ENCODE measurements around the gene C4orf50. TPM values are rescaled to one million over a fixed set of nuclear protein-coding genes. Genes with fewer than 3 reads are reported as not detected.

The C4orf50 gene
- total and polyA plus RNA-seq, 2 donors (not counting 1 experiment from before 2014, with no cell fraction given) = 0.02 TPM; not detected in 1

GRCh38 chr4:5851637-5852301 lies 166.5 kb downstream of the C4orf50 start:
- Mint-ChIP-seq H3K27ac (no peak overlapping the region), H3K4me1 (no peaks in the 10 kb centered on the region), H3K4me3 (no peak overlapping the region), H3K9me3 (ENCODE audit: insufficient read depth) (no peaks in the 10 kb centered on the region), H3K27me3 (no peaks in the 10 kb centered on the region)
- DNase-seq (no peak), ATAC-seq (ENCODE audit: low read depth) (no peak)
- Histone ChIP-seq H3K36me3 (replicated peaks in 1 of 2; ENCODE audit: control extremely low read depth in 1 of 2, control insufficient read depth in 1 of 2, extremely low read depth in 1 of 2, insufficient read depth in 2 of 2, low read length in 1 of 2) (no peaks in the 10 kb centered on the region), H3K27ac (ENCODE audit: low read length in 2 of 2) (no peak overlapping the region), H3K9me3 (ENCODE audit: control extremely low read depth in 1 of 3, control insufficient read depth in 2 of 3, insufficient read depth in 1 of 3, low read length in 2 of 3) (peaks cover 0 to 7% (median 0%) of the 10 kb centered on the region in 3 donors), H4K20me1 (ENCODE audit: control insufficient read depth, insufficient read depth, low read length, poor library complexity, severe bottlenecking) (no peaks in the 10 kb centered on the region), H3K4me3 (ENCODE audit: control extremely low read depth in 1 of 5, extremely low read depth in 1 of 5, insufficient read depth in 1 of 5, low read depth in 2 of 5, low read length in 4 of 5) (no peak overlapping the region), H2AFZ (ENCODE audit: insufficient read depth, low read depth, low read length, poor library complexity, severe bottlenecking) (no peak overlapping the region), H3K27me3 (replicated peaks in 1 of 4; ENCODE audit: control extremely low read depth in 1 of 4, control insufficient read depth in 3 of 4, insufficient read depth in 4 of 4, low read length in 3 of 4) (no peaks in the 10 kb centered on the region), H3K4me2 (replicated peaks; ENCODE audit: low read depth, low read length, poor library complexity, severe bottlenecking) (no peak overlapping the region), H3K79me2 (ENCODE audit: control insufficient read depth, insufficient read depth, low read length) (no peaks in the 10 kb centered on the region), H3K9ac (ENCODE audit: low read length) (no peak overlapping the region), H3K4me1 (ENCODE audit: control insufficient read depth in 2 of 2, insufficient read depth in 2 of 2, low read length in 2 of 2) (no peaks in the 10 kb centered on the region)
- ChIA-PET CTCF (no interaction called here), POLR2A (no interaction called here)
- WGBS (ENCODE audit: insufficient coverage) = 68% methylated on average over 4 of the region's 4 CpGs
- TF ChIP-seq EZH2 (IDR thresholded peaks at IDR 0.05; ENCODE audit: borderline replicate concordance, insufficient read depth, low read depth, low read length, poor library complexity, severe bottlenecking) (no peak), CTCF (IDR thresholded peaks at IDR 0.05) (no peak)
- intact Hi-C loops (cut with micrococcal nuclease) = no loop called here

Small RNAs within 50 kb of the gene (small RNA-seq; reads per million reads assigned to genes)
- gene MIR378D1 (ENCODE audit: insufficient read length, low read depth, low replicate concordance) = not detected

Other genes with a start within 250 kb of the C4orf50 start
- 0.10 TPM in 1 of 2 replicates, not detected in the other for gene CRMP1, start 125.3 kb downstream of the C4orf50 start, total RNA-seq
- gene CRMP1, start 125.3 kb downstream of the C4orf50 start, polyA plus RNA-seq = 0.13 and 0.30 TPM in 2 replicates
- gene JAKMIP1, start 182.1 kb upstream of the C4orf50 start, total RNA-seq = 0.17 and 0.49 TPM in 2 replicates
- 0.65 and 1.0 TPM in 2 replicates for gene JAKMIP1, start 182.1 kb upstream of the C4orf50 start, polyA plus RNA-seq